PC-9 (cell line): Measurements from ENCODE around the gene C1orf226.

ENCODE experiments used
- CTCF ChIP-seq: fragments of 200-600 bp; sonication (generic); conservative IDR thresholded peaks from 2 replicates; pipeline ENCODE4 v1.6.1; 2017; ENCODE audit warnings: mixed run types, antibody characterized with exemption, mild to moderate bottlenecking, moderate library complexity
- EZH2 ChIP-seq: fragments of 200-600 bp; sonication (generic); IDR thresholded peaks from 2 replicates; pipeline ENCODE4 v1.8.0; 2017; ENCODE audit warnings: antibody characterized with exemption, low read depth

- TF ChIP-seq EZH2 (no peak), CTCF (no peak)
Observed at GRCh38 chr1:162365284-162366020, 16.1 kb upstream of the C1orf226 start.
